Endothelial cell of umbilical vein (primary cell): ENCODE measurements around the gene PTPRD.

Experiments
- EZH2 ChIP-seq: IDR thresholded peaks from 2 replicates; pipeline ENCODE4 v1.6.1; 2012; ENCODE audit warnings: borderline replicate concordance, low read depth, mild to moderate bottlenecking, moderate library complexity, low read length, inconsistent platforms; ENCODE audit not compliant: severe bottlenecking
- JUN ChIP-seq: IDR thresholded peaks from 2 replicates; pipeline ENCODE4 v1.6.1; 2011; ENCODE audit warnings: borderline replicate concordance, low read depth; ENCODE audit not compliant: insufficient read length, insufficient read depth
- MYC ChIP-seq: IDR thresholded peaks from one replicate; pipeline ENCODE4 v1.6.1; 2011; ENCODE audit warnings: mild to moderate bottlenecking, low read depth, low read length
- POLR2A ChIP-seq: IDR thresholded peaks from 2 replicates; pipeline ENCODE4 v1.6.1; 2012; ENCODE audit warnings: low read depth, mild to moderate bottlenecking, control low read depth, low read length
- POLR2AphosphoS5 ChIP-seq: IDR thresholded peaks from 2 replicates; pipeline ENCODE4 v1.6.1; 2012; ENCODE audit warnings: low read depth, mild to moderate bottlenecking, control low read depth, low read length, moderate library complexity; ENCODE audit not compliant: insufficient read depth
- TF ChIP-seq, protein P1 (sequence below), 2 donors: IDR thresholded peaks; 1 replicate in 1 of 2; 2 replicates in 1 of 2; pipeline ENCODE4 v1.5.1; 2011; ENCODE audit warnings: low read length in 2 of 2, mild to moderate bottlenecking in 2 of 2, moderate library complexity in 2 of 2, control low read depth in 1 of 2, inconsistent platforms in 1 of 2, low read depth in 1 of 2; ENCODE audit not compliant: insufficient read depth in 1 of 2; ENCODE audit errors: extremely low read depth in 1 of 2
- TF ChIP-seq, protein P2 (sequence below): IDR thresholded peaks from 2 replicates; pipeline ENCODE4 v1.6.1; 2011; ENCODE audit not compliant: insufficient read depth, insufficient read length

DNA sequence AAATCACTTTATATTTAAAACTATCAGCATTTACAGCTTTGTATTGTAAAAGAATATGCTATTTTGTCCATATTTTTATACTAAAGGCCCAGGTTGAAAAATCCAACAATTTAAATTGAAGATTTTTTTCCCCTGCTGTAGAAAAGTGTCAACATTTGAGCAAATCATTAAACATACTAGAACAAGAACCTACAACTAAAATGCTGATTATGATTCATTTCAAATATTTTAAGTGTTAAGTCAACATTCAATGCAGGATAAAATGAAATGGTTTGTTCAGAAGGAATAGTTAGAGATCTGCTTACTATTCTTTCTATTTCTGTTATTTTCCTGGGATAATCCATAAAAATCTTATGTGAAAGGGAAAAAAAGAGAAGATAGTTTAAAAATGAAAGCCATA is 1946.7 kb downstream of the PTPRD start:
- TF ChIP-seq, protein P1, sequence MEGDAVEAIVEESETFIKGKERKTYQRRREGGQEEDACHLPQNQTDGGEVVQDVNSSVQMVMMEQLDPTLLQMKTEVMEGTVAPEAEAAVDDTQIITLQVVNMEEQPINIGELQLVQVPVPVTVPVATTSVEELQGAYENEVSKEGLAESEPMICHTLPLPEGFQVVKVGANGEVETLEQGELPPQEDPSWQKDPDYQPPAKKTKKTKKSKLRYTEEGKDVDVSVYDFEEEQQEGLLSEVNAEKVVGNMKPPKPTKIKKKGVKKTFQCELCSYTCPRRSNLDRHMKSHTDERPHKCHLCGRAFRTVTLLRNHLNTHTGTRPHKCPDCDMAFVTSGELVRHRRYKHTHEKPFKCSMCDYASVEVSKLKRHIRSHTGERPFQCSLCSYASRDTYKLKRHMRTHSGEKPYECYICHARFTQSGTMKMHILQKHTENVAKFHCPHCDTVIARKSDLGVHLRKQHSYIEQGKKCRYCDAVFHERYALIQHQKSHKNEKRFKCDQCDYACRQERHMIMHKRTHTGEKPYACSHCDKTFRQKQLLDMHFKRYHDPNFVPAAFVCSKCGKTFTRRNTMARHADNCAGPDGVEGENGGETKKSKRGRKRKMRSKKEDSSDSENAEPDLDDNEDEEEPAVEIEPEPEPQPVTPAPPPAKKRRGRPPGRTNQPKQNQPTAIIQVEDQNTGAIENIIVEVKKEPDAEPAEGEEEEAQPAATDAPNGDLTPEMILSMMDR (IDR thresholded peaks at IDR 0.05; ENCODE audit: extremely low read depth in 1 of 2, insufficient read depth in 1 of 2, low read depth in 1 of 2, low read length in 2 of 2) = no peak
- TF ChIP-seq MYC = no peak
- no peak for TF ChIP-seq POLR2AphosphoS5
- TF ChIP-seq, protein P2, sequence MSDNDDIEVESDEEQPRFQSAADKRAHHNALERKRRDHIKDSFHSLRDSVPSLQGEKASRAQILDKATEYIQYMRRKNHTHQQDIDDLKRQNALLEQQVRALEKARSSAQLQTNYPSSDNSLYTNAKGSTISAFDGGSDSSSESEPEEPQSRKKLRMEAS = no peak
- no peak for TF ChIP-seq EZH2
- no peak for TF ChIP-seq POLR2A
- no peak for TF ChIP-seq JUN
